NCI-H187 treated with DMSO at 0.1 percent for 48 hours (cell line): ENCODE data around the gene ACOD1.

Experiments used
- DNase-seq: peaks from one replicate; lab custom pipeline; 2025; lab: John Stamatoyannopoulos, UW

The ACOD1 gene

GRCh38 chr13:76991796-76992547 lies 43.7 kb downstream of the ACOD1 start, which contains the start of gene CLN5:
CLN5 (plus strand) TSS chr13:76992081; CDS start chr13:76992099, 18 bp downstream.
- DNase-seq = peak; percentile 57

GRCh38 chr13:76992548-76993001 lies 44.3 kb downstream of the ACOD1 start:
- no peak for DNase-seq

GRCh38 chr13:76993021-76993420 lies 44.7 kb downstream of the ACOD1 start:
- no peak for DNase-seq

- no peak for DNase-seq
Measured at GRCh38 chr13:76993473-76993872, 45.2 kb downstream of the ACOD1 start.

- DNase-seq = no peak
Measured at GRCh38 chr13:76994281-76994680, 46.0 kb downstream of the ACOD1 start.

GRCh38 chr13:77000475-77000874 lies 52.2 kb downstream of the ACOD1 start:
- no peak for DNase-seq

- no peak for DNase-seq
Measured at GRCh38 chr13:77001540-77001939, 53.2 kb downstream of the ACOD1 start.

DNA sequence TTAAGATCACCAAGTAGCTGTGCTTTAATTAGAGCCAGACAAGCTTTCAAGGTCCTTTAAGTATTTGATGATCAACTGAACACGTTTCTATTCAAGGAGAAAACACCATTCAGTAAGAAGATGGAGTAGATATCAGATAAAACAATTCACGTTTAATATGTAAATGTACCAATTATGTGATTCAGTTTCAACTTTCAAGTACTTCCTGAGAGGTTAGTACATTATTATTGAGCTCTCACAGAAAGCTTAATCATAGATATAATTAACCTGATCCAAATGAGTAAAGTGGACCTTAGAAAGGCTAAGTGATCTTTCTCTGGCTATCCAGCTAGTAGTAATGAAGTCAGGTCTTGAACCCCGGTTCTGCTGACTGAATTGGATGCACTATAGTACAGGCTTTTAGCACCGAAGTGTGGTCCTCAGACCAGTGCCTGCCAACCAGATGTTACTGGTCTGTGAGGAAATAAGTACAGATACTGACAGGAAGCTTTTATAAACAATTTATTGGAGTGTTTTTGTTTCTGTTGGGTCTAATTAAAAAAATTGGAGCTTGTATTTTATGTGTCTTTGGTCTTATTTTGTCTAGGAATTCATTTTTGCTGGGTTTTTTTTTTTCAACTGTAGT lies 53.8 kb downstream of the ACOD1 start:
- DNase-seq = no peak

- DNase-seq = no peak
Measured at GRCh38 chr13:77002590-77003190, 54.4 kb downstream of the ACOD1 start.
